AG04449 (cell line): ENCODE results near the gene KIF6.

Experiments used
- CTCF ChIA-PET: fragments of 350-600 bp; formaldehyde crosslinking; extraction: SDS; loops from one replicate; lab custom pipeline; 2021; ENCODE audit warnings: antibody characterized with exemption; lab: Yijun Ruan, JAX
- POLR2A ChIA-PET: fragments of 400-600, 350-600 bp; formaldehyde crosslinking; extraction: SDS; loops from one replicate; lab custom pipeline; 2020; ENCODE audit warnings: antibody characterized with exemption, inconsistent platforms; lab: Yijun Ruan, JAX
- DNase-seq: peaks from one replicate; pipeline ENCODE4 v3.0.0-alpha.2; 2010; ENCODE audit warnings: low read depth, low spot score
- H3K4me3 ChIP-seq: 2 replicates; pipeline ENCODE4 v1.5.1; 2011; ENCODE audit warnings: low read depth, mild to moderate bottlenecking, control low read depth, low read length
- TF ChIP-seq, protein P1 (sequence below): IDR thresholded peaks from one replicate; pipeline ENCODE4 v1.5.1; 2011; ENCODE audit warnings: mild to moderate bottlenecking, moderate library complexity, low read length, control low read depth, inconsistent platforms; ENCODE audit not compliant: insufficient read depth; ENCODE audit errors: missing control alignments

KIF6 gene

DNA sequence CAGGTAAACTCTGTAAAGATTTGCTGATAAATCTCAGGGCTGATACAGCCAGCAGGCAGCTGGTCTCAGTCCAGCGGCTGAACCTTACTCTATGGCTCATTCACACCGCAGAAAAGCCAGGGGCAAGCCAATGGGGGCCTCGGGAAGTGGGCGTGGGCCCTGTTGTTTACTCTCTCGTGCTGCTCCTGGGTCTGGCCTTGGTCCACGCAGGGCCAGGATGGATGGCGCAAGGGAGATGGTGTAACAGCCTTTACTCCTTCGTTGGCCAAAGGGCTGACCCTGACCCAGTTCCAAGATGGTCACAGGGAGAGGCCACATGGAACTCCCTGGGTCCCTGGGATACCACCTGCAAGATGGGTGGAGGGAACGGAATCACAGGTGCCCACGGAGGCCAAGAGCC, 427.1 kb downstream of the KIF6 start:
- POLR2A ChIA-PET, result no interaction called here
- TF ChIP-seq, protein P1, sequence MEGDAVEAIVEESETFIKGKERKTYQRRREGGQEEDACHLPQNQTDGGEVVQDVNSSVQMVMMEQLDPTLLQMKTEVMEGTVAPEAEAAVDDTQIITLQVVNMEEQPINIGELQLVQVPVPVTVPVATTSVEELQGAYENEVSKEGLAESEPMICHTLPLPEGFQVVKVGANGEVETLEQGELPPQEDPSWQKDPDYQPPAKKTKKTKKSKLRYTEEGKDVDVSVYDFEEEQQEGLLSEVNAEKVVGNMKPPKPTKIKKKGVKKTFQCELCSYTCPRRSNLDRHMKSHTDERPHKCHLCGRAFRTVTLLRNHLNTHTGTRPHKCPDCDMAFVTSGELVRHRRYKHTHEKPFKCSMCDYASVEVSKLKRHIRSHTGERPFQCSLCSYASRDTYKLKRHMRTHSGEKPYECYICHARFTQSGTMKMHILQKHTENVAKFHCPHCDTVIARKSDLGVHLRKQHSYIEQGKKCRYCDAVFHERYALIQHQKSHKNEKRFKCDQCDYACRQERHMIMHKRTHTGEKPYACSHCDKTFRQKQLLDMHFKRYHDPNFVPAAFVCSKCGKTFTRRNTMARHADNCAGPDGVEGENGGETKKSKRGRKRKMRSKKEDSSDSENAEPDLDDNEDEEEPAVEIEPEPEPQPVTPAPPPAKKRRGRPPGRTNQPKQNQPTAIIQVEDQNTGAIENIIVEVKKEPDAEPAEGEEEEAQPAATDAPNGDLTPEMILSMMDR, result no peak

DNA sequence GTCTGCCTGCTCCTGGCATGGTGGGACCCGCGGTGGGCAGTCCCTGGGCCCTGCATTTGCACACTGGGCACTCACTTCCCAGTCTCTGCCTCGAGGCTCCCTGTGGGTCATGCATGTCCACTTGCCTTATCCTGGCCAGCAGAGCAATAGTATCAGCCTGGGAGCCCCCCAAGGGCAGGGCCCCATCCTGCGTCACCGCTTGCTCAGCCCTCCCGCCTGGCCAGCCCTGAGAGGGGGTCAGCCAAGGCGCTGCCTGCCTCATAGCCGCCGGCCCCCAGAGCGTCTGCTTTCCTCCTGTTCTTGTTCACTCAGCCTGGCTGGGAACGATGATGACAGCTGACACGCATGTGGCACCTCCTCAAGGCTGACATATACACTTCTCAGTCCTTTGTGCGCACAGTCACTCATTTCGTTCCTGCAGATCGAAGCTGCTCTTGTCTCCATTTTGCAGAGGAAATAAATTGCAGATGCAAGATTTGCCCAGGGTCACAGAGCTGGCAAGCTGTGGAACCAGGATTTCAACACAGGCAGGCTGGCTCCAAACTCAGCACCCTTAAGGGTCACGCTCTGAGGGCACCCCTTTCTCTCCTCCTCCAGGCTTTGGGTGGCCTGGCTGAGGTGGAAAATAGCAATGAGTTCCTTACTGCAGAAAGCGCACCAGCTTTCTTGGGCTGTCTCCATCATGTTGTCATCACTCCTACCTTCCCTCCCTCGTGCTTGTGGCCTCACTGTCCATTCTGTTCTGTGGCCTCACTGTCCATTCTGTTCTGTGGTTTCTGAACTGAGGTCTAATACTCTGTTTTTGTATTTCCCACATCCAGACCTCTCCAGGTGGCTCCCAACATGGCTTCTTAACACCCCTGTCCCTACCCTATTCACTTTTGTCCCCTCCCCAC, 428.2 kb downstream of the KIF6 start:
- POLR2A ChIA-PET, result no interaction called here
- no peak for DNase-seq
- TF ChIP-seq, protein P1, result no peak
- CTCF ChIA-PET, result interaction anchor here (1.0 to 1.3 kb wide), 2 partner anchors 8 to 13 kb away, joined by 3 to 4 read pairs; no protein-coding TSS in a partner anchor
- H3K4me3 ChIP-seq, result no peak overlapping the region

More for the DNA sequence above, 427.1 kb downstream of the KIF6 start:
- no peak for DNase-seq
- no peak overlapping the region for H3K4me3 ChIP-seq
- CTCF ChIA-PET, result interaction anchor here (1.3 to 1.5 kb wide), 2 partner anchors 12 to 131 kb away, joined by 4 read pairs; no protein-coding TSS in a partner anchor

DNA sequence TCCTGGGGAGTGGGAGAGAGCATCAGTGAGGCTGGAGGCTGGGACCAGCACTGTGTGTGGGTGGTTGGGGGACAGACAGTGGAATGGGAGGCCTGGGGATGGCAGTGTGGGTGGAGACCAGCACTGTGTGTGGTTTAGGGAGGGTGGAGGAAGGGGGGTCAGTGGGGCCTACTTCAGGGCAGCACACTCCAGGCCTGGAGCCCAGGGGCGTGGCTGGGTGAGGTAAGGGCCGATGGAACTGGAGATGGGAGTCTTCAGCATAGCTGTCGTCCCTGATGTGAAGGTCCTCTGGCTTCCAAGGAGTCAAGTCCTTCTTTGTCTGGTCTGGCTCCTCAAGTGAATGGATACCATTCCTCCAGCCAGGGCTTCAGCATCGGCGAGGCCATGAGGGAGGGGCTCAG, 429.6 kb downstream of the KIF6 start:
- POLR2A ChIA-PET, result no interaction called here
- no peak for DNase-seq
- no peak overlapping the region for H3K4me3 ChIP-seq
- TF ChIP-seq, protein P1, result no peak
- CTCF ChIA-PET, result no interaction called here

DNA sequence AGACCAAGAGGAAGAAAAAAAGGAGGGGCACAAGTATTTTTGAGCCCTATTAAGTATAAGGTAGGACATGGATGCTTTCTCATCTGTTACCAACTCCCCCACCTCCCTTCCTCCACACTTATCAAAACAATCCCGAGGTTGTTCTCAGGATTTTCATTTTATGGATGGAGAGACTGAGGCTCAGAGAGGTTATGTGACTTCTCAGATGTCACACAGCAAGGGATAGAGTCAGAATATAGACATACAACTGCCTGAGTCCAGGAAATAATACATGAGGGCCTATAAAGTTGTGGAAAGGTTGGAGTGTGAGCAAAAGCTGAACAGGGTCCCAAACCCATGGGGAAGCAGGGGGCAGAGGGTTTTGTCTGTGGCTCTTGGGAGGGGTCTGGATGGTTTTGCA, 430.3 kb downstream of the KIF6 start:
- POLR2A ChIA-PET, result no interaction called here
- H3K4me3 ChIP-seq, result no peak overlapping the region
- no peak for DNase-seq
- TF ChIP-seq, protein P1, result no peak
- CTCF ChIA-PET, result no interaction called here

DNA sequence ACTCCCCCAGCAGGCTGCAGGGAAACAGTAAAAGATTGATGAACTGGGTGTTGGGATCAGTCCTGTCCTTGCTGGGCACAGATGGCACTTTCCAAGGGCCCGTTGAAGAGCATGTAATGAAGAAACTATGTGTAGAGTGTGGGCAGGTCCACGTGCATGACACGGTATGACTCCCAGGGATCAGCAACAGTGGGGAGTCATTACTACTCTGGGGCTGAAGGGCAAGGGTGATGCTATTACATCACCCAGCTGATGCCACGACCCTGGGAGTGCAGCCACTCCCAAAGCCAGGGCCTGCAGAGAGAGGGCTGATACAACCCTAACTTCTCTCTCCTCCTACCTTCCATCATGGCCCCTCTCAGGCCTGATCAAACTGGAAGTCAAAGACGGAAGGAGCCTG, 431.1 kb downstream of the KIF6 start:
- H3K4me3 ChIP-seq, result no peak overlapping the region
- ChIA-PET CTCF (no interaction called here), POLR2A (no interaction called here)
- TF ChIP-seq, protein P1, result no peak
- no peak for DNase-seq

DNA sequence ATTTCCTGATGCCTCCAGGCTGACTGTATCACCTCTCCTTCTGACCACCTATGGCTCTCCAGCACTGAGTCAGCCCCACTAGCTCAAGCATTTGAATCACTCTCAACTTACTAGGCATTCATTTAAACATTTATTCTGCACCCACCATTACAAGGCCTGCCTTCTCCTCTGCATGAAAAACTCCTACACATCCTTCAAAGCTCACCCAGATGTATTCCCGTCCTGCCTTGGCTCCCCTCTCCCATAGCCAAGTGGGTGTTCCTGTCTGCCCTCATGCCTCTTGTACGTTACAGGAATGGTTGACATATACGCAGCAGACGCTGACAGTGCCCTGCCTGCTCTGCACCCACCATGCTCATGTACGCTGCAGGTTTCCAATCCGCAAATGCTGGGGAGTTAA, 432.6 kb downstream of the KIF6 start:
- CTCF ChIA-PET, result interaction anchor here (1.6 kb wide), 1 partner anchor 10 kb away, joined by 6 read pairs; no protein-coding TSS in a partner anchor
- TF ChIP-seq, protein P1, result no peak
- DNase-seq, result no peak
- POLR2A ChIA-PET, result no interaction called here
- H3K4me3 ChIP-seq, result no peak overlapping the region
